ENCODE data around the gene ZNF649.

Gene ZNF649

DNA sequence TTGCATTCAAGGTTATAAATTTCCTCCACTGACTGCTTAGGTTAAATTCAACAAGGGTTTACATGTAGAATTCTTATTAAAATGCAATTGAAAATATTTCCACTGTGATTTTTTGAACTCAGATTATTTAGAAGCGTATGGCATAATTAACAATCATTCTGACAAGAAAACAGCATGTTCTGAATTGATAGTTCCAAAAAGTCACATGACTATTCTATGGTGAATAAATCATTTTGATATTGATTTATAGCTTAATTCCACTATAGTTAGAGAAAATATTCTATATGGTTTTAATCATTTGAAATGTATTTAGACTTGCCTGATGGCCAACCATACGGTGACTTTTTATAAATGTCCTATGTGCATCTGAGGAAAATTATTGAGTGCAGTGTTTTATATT is 20.1 kb downstream of the ZNF649 start:
- TF ChIP-seq CTCF (IDR thresholded peaks at IDR 0.05; ENCODE audit: low read depth, low read length, missing control alignments): no peak
- no peak for DNase-seq
- Histone ChIP-seq H3K27me3 (replicated peaks) (no peaks in the 10 kb centered on the region), H3K36me3 (replicated peaks) (peaks cover 4% of the 10 kb centered on the region), H3K4me3 (ENCODE audit: low read depth, low read length) (no peak overlapping the region), H3K27ac (no peak overlapping the region)
- in situ Hi-C loops (cut with HindIII; ENCODE audit: low pct_ligation_motif_present, low sequenced_read_pairs): no loop called here

- Histone ChIP-seq H3K27ac (no peak overlapping the region), H3K27me3 (replicated peaks) (no peaks in the 10 kb centered on the region), H3K4me3 (ENCODE audit: low read depth, low read length) (no peak overlapping the region), H3K36me3 (replicated peaks) (no peaks in the 10 kb centered on the region)
- TF ChIP-seq CTCF (IDR thresholded peaks at IDR 0.05; ENCODE audit: low read depth, low read length, missing control alignments): no peak
- DNase-seq: no peak
- in situ Hi-C loops (cut with HindIII; ENCODE audit: low pct_ligation_motif_present, low sequenced_read_pairs): no loop called here
Measured at GRCh38 chr19:51882518-51882917, 22.3 kb downstream of the ZNF649 start.

- in situ Hi-C loops (cut with HindIII; ENCODE audit: low pct_ligation_motif_present, low sequenced_read_pairs): no loop called here
- Histone ChIP-seq H3K27ac (no peak overlapping the region), H3K4me3 (ENCODE audit: low read depth, low read length) (no peak overlapping the region), H3K36me3 (replicated peaks) (peaks cover 16% of the 10 kb centered on the region), H3K27me3 (replicated peaks) (no peaks in the 10 kb centered on the region)
- no peak for DNase-seq
- TF ChIP-seq CTCF (IDR thresholded peaks at IDR 0.05; ENCODE audit: low read depth, low read length, missing control alignments): no peak
Measured at GRCh38 chr19:51873097-51873496, 31.7 kb downstream of the ZNF649 start.

GRCh38 chr19:51861870-51862622 is 42.8 kb downstream of the ZNF649 start:
- no peak for DNase-seq
- no peak for TF ChIP-seq CTCF (IDR thresholded peaks at IDR 0.05; ENCODE audit: low read depth, low read length, missing control alignments)
- H3K36me3 ChIP-seq (replicated peaks): no peaks in the 10 kb centered on the region
- no peak overlapping the region for H3K27ac ChIP-seq
- no peak overlapping the region for H3K4me3 ChIP-seq (ENCODE audit: low read depth, low read length)
- H3K27me3 ChIP-seq (replicated peaks): no peaks in the 10 kb centered on the region
- in situ Hi-C loops (cut with HindIII; ENCODE audit: low pct_ligation_motif_present, low sequenced_read_pairs): no loop called here
